Adrenal gland (tissue), 12 donors: ENCODE data around the gene UFSP2. TPM values are rescaled to one million over a fixed set of nuclear protein-coding genes. Genes with fewer than 3 reads are reported as not detected.

Source experiments
- DNase-seq, 7 donors: peaks; one replicate each; pipeline ENCODE4 v3.0.0-alpha.2; 2019 to 2020
- H3K27ac ChIP-seq, 5 donors: fragments of 200-600 bp; sonication (generic) in 4 of 5; 1 replicate in 3 of 5; 2 replicates in 2 of 5; pipeline versions ENCODE4 v1.5.1 to v1.8.0; 2016 to 2020; ENCODE audit warnings: mild to moderate bottlenecking in 1 of 5
- H3K27me3 ChIP-seq: fragments of 200-600 bp; 2 replicates; pipeline ENCODE4 v1.8.0; 2021
- H3K36me3 ChIP-seq, 2 donors: fragments of 200-600 bp; replicated peaks in 1 of 2; 1 replicate in 1 of 2; 2 replicates in 1 of 2; pipeline versions ENCODE4 v1.5.1 to v1.8.0; 2018 to 2022
- H3K4me1 ChIP-seq, 2 donors: fragments of 200-600 bp; replicated peaks in 1 of 2; 1 replicate in 1 of 2; 2 replicates in 1 of 2; pipeline versions ENCODE4 v1.5.1 to v1.8.0; 2018 to 2021
- H3K4me3 ChIP-seq, 4 donors: fragments of 200-600 bp; sonication (generic) in 3 of 4; one replicate each; pipeline ENCODE4 v1.5.1; 2016 to 2018
- H3K9me3 ChIP-seq, 3 donors: fragments of 200-600 bp; sonication (generic) in 1 of 3; replicated peaks in 1 of 3; 1 replicate in 2 of 3; 2 replicates in 1 of 3; pipeline versions ENCODE4 v1.5.1 to v1.8.0; 2016 to 2021
- POLR2A ChIP-seq, 2 donors: fragments of 450-650 bp; IDR thresholded peaks; one replicate each; pipeline ENCODE4 v1.6.1; 2017; ENCODE audit warnings: antibody characterized with exemption in 2 of 2, mild to moderate bottlenecking in 2 of 2, moderate library complexity in 1 of 2
- WGBS, 4 donors: extraction: QIAGEN DNeasy Blood & Tissue Kit in 2 of 4; methylation state at CpG; one replicate each; pipeline versions ENCODE4 v1.1.5 to v1.1.7; 2013 to 2017; 5-methylcytosine and 5-hydroxymethylcytosine counted together
- intact Hi-C, 2 donors: fragments of 100-400 bp; cut with DNase I; formaldehyde crosslinking; loops; one replicate each; pipeline versions ENCODE4 v1.14.1 to v1.15.0; 2022 to 2023
- polyA plus RNA-seq, 3 donors: library from polyadenylated mRNA; stranded (reverse); fragments of 200-250 nt in 2 of 3; fragments of 350-450 nt in 1 of 3; fragmentation: Illumina TruSeq in 1 of 3; extraction: RNeasy Lipid Tissue Mini Kit (QIAGEN cat#74804) in 1 of 3; gene quantifications; one replicate each; pipeline ENCODE4 v1.2.3, GENCODE V29; 2013 to 2014
- total RNA-seq, 9 donors: library from RNA; depleted of rRNA in 4 of 9; stranded (reverse); fragments of >200 nt in 4 of 9; fragments of 120-200 nt in 1 of 9; fragmentation: NEBNext Ultra II Directional in 1 of 9; extraction: Animal tissue kit (Norgen Biotek cat#: 25700) in 1 of 9; gene quantifications; one replicate each; pipeline versions ENCODE4 v1.1.0 to v1.2.4, GENCODE V29; 2013 to 2023
- TF ChIP-seq, protein P1 (sequence below), 6 experiments: fragments of 450-650 bp in 4 of 6; fragments of 200-600 bp in 2 of 6; sonication (generic) in 1 of 6; IDR thresholded peaks; 1 replicate in 5 of 6; 2 replicates in 1 of 6; pipeline versions ENCODE4 v1.5.1 to v1.8.0; 2016 to 2021; ENCODE audit warnings: antibody characterized with exemption in 6 of 6, mild to moderate bottlenecking in 2 of 6, moderate library complexity in 1 of 6
- donor health status: healthy with polysubstance abuse.
- donor health status: Bipolar disorder and iron deficiency.
- donor health status: DM: yes; HTN: yes; CAD: no.
- donor health status: DM: no; HTN: no; CAD: no.
- donor health status: DM: no; HTN: no; CAD: no.
- donor health status: DM: yes; HTN: yes; CAD: no.

Gene UFSP2
- total and polyA plus RNA-seq, 12 donors = 19.7 to 76.4 (median 44.1) TPM

DNA sequence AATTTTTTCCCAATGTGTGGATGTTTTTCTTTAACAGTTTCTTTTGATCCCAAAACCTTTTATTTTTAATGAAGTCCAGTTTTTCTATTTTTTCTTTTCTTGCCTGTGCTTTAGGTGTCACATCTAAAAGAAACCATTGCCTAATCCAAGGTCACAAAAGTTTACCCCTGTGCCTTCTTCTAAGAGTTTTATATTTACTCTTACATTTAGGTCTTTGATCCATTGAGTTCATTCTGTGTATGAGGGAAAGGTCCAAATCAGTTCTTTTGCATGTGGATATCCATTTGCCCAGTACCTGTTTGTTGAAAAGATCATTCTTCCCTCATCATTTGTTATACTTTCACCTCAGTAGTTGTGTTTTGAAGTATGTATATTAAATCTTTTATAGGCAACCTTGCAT lies 43.0 kb downstream of the UFSP2 start:
- H3K4me1 ChIP-seq = no peaks in the 10 kb centered on the region
- H3K27me3 ChIP-seq = no peaks in the 10 kb centered on the region
- intact Hi-C loops = no loop called here
- DNase-seq = no peak
- H3K36me3 ChIP-seq = no peaks in the 10 kb centered on the region
- H3K4me3 ChIP-seq = no peak overlapping the region
- no peak for TF ChIP-seq POLR2A (IDR thresholded peaks at IDR 0.05)
- H3K27ac ChIP-seq = no peak overlapping the region
- H3K9me3 ChIP-seq = no peaks in the 10 kb centered on the region

DNA sequence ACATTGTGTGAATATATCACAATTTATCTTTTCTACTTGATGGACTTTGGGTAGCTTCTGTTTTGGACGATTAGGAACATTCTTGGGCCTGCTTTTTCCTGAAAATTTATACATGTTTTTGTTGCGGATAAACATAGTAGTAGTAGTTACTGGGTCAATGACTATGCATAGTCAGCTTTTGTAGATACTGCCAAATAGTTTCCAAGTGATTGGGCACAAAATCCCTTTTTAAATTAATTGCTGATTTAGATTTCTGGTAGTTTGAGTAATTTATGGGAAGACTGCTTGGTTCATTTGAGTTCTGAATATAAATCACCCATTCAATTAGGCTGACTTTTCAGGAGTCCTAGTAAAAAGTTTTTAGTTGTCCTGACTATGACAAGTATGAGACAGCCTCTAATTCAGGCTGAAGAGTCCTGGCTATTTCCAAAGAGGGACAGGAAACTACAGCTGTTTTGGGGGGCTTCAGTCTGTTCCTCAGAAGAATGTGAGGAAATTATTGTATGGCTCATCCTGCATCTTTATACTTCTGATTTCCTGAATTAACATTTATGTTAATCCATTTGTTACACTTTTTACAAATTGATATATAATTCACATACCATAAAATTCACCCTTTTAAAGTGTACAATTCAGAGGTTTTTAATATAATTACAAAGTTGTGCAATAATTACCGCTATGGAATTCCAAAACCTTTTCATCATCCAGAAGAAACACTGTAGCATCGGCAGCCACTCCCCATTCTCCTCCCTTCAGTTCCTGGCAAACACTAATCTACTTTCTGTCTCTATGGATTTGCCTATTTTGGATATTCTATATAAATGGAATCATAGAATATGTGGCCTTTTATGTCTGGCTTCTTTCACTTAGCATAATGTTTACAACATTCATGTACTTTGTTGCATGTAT lies 44.2 kb downstream of the UFSP2 start:
- no peak overlapping the region for H3K27ac ChIP-seq
- no peak for DNase-seq
- H3K9me3 ChIP-seq = no peaks in the 10 kb centered on the region
- H3K4me3 ChIP-seq = no peak overlapping the region
- H3K36me3 ChIP-seq = no peaks in the 10 kb centered on the region
- 49 to 59% (median 55%) methylated on average over 4 of the region's 4 CpGs for WGBS, 4 donors
- intact Hi-C loops = no loop called here
- H3K27me3 ChIP-seq = no peaks in the 10 kb centered on the region
- TF ChIP-seq POLR2A (IDR thresholded peaks at IDR 0.05) = no peak
- TF ChIP-seq, protein P1, sequence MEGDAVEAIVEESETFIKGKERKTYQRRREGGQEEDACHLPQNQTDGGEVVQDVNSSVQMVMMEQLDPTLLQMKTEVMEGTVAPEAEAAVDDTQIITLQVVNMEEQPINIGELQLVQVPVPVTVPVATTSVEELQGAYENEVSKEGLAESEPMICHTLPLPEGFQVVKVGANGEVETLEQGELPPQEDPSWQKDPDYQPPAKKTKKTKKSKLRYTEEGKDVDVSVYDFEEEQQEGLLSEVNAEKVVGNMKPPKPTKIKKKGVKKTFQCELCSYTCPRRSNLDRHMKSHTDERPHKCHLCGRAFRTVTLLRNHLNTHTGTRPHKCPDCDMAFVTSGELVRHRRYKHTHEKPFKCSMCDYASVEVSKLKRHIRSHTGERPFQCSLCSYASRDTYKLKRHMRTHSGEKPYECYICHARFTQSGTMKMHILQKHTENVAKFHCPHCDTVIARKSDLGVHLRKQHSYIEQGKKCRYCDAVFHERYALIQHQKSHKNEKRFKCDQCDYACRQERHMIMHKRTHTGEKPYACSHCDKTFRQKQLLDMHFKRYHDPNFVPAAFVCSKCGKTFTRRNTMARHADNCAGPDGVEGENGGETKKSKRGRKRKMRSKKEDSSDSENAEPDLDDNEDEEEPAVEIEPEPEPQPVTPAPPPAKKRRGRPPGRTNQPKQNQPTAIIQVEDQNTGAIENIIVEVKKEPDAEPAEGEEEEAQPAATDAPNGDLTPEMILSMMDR (IDR thresholded peaks at IDR 0.05) = no peak
- no peaks in the 10 kb centered on the region for H3K4me1 ChIP-seq

DNA sequence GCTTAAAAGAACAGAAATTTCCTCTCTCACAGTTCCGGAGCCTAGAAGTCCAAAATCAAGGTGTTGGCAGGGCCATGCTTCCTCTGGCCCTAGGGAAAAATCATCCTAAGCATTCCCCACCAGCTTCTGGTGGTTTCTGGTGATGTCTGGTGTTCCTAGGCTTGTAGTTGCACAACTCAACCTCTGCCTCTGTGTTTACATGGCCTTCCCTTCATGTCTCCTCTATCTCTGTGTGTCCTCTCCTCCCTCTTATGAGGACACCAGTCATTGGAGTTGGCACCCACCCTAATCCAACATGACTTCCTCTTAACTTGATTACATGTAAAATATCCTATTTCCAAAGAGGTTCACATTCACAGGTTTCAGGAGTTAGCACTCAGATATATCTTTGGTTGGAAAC lies 45.4 kb downstream of the UFSP2 start:
- Histone ChIP-seq H3K27ac (no peak overlapping the region), H3K4me1 (no peaks in the 10 kb centered on the region), H3K36me3 (no peaks in the 10 kb centered on the region), H3K4me3 (no peak overlapping the region), H3K27me3 (no peaks in the 10 kb centered on the region), H3K9me3 (no peaks in the 10 kb centered on the region)
- no peak for DNase-seq
- no peak for TF ChIP-seq POLR2A (IDR thresholded peaks at IDR 0.05)
- TF ChIP-seq, protein P1 (IDR thresholded peaks at IDR 0.05) = no peak
- WGBS, 4 donors = 82 to 100% (median 91%) methylated on average over 1 of the region's 1 CpG
- intact Hi-C loops = no loop called here

DNA sequence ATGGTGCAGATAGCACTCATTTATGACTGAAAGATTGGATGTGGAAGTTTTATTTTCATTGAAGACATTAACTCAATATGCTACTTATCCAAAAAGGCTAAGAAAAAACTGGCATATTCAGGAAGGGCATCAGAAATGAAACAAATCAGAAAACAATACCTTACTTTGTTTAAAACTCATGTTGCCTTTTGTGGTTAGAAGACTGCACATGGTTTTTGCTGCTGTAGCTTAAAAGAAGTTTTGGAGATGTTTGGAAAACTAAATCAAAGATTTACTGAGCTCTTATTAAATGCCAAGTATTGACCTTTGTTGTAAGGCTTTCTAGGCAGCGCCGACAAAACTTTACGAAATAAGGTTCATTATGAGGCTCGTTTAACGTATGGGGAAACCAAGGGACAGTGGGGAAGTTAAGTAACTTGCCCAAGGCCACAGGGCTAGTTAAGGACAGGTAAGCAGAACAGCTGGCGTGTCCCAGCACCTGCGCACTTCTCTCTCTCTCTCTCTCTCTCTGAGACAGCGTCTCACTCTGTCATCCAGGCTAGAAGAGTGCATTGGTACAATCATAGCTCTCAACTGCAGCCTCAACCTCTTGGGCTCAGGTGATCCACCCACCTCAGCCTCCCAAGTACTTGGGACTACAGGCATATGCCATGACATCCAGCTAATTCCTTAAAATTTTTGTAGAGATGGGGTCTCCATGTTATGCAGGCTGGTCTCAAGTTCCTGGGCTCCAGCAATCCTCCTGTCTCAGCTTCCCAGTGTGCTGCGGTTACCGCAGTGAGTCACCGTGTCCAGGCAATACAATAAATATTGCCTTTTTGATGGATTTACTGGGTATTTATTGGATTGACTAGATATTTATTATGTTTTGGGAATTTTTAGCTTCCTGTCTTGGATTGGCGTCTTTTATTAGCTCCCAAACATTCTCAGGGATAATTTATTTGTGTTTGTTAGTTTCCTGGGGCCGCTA lies 46.2 kb downstream of the UFSP2 start:
- no peak for DNase-seq
- no peaks in the 10 kb centered on the region for H3K4me1 ChIP-seq
- H3K36me3 ChIP-seq = no peaks in the 10 kb centered on the region
- H3K9me3 ChIP-seq = no peaks in the 10 kb centered on the region
- no peak overlapping the region for H3K4me3 ChIP-seq
- TF ChIP-seq, protein P1 (IDR thresholded peaks at IDR 0.05) = no peak
- TF ChIP-seq POLR2A (IDR thresholded peaks at IDR 0.05) = no peak
- WGBS, 4 donors = 94 to 97% (median 95%) methylated on average over 13 of the region's 13 CpGs
- intact Hi-C loops = no loop called here
- H3K27ac ChIP-seq = no peak overlapping the region
- no peaks in the 10 kb centered on the region for H3K27me3 ChIP-seq
